Inflammatory macrophage treated with lipopolysaccharide for 4 hours (primary cell): ENCODE results near the gene RABIF.

Source experiments
- DNase-seq: peaks from one replicate; pipeline ENCODE4 v3.0.0-alpha.2; 2020

The RABIF gene

DNA sequence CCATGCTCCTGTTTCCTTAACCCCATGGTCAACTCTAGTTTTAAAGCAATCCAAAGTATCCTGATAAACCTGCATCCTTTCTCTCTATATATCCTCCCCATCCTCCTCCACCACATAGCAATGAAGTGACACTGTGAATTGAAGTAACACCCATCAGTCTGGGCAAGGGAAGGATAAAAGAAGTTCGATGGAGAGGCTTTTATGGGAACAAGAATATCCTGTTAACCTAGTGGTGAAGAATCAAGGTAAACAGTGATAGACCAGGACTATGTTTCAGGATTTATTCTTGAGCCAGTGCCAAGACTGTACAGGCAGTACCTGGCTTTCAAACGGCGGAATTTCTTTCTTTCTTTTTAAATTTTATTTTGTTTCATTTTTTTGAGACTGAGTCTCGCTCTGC is 17.6 kb downstream of the RABIF start:
- DNase-seq = no peak

- no peak for DNase-seq
These were observed 26.0 kb downstream of the RABIF start for GRCh38 chr1:202862679-202863560.

- peak; percentile 89 for DNase-seq
These were observed 27.4 kb downstream of the RABIF start for GRCh38 chr1:202861420-202862132.

- peak; percentile 25 for DNase-seq
These were observed 28.1 kb downstream of the RABIF start for GRCh38 chr1:202860744-202861419.

DNA sequence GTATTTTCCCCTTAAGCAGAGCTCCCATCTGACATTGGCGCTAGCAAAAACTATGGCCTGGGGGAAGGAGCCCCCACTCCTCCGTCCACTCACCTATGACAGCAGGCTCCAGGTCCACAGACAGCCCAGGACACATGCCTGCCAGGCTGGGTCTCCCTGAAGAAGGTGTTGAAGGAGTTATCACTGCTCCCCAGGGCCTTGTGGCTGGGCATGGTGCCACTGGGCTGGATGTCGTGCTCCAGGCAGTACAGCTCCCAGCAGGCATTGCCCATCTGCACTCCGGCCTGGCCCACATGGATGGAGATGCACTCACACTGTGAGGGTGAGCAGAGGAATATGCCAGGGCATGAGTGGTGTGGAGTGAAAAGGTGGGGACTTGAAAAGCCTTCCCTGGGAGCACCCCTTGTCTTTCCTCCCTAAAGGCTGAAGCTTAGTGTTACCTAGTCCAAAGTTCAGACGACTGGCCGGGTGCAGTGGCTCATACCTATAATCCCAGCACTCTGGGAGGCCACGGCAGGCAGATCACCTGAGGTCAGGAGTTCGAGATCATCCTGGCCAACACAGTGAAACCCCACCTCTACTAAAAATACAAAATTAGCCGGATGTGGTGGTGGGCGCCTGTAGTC is 30.0 kb downstream of the RABIF start:
- no peak for DNase-seq

GRCh38 chr1:202858331-202858730 is 30.6 kb downstream of the RABIF start:
- peak; percentile 30 for DNase-seq

- no peak for DNase-seq
These were observed 31.8 kb downstream of the RABIF start for GRCh38 chr1:202857136-202857610.

GRCh38 chr1:202856014-202856413 is 32.9 kb downstream of the RABIF start:
- DNase-seq = peak; percentile 56

GRCh38 chr1:202854787-202855186 is 34.2 kb downstream of the RABIF start:
- no peak for DNase-seq

- DNase-seq = peak; percentile 68
These were observed 36.6 kb downstream of the RABIF start for GRCh38 chr1:202852163-202852904.

- DNase-seq = no peak
These were observed 38.2 kb downstream of the RABIF start for GRCh38 chr1:202850593-202851362.

- no peak for DNase-seq
These were observed 40.8 kb downstream of the RABIF start for GRCh38 chr1:202848191-202848542.

- no peak for DNase-seq
These were observed 44.0 kb downstream of the RABIF start for GRCh38 chr1:202844935-202845334.

- no peak for DNase-seq
These were observed 44.7 kb downstream of the RABIF start for GRCh38 chr1:202844259-202844658.

GRCh38 chr1:202843081-202843480 is 45.9 kb downstream of the RABIF start:
- no peak for DNase-seq

- DNase-seq = peak; percentile 35
These were observed 51.1 kb downstream of the RABIF start for GRCh38 chr1:202837746-202838262.

DNA sequence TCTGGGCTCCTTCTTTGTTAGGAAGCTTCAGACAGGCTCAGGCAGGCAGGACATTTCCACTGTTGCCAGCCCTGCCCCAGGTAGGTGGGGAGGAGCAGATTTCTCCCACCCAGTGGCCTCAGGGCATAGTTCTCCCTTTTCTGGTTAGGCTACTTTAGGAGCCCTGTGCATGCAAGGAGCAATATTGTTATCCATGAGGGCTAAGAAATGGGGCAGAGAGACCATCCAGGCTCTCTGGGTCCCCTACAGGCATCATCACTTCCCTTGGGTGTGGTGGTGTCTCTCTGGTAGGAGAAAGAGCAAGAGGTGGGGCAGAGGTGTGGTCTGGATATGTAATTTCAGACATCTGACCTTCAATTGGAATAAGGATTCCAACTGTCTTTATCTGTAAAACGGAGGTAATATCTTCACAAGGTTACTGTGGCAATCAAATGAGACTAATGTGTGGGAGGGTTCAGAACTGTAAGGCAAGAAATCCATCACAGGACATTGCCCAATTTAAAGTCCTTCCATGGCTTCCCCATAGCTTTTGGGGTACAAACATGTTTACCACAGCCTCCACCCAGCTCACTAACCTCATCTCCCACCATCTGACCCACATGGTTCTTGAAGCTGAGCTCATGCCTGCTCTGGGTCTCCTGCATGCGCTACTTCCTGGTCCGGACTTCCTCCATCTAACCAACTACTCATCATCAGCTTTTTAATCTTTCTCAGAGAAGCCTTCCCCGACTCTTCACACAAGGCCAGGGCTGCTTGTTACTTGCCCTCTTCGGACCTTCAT is 52.1 kb downstream of the RABIF start:
- peak; percentile 90 for DNase-seq

DNA sequence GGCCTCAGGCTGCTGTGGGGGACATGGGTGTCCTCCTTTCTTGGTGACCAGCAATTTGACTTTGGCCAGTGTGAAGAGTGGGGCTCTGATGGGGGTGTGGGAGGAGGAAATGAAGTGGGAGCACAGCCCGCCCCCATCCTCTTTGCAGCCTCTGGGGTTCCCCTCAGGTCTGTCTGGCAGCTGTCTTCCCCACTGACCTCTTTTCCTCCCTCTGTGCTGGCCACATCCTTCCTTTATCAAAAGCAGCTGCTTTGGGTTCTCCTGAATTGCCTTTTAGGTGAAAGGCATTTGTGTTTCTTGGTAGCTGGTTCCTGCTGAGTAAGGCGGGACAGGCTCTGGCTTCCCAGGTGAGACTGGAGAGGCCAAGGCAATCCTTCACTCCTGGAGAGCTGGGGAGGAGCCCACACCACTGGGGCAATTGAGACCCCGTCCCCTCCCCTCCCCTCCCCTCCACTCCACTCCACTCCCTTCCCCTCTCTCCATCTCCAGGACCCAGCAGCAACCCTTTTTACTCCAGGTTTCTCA is 53.3 kb downstream of the RABIF start:
- DNase-seq = peak; percentile 9

DNA sequence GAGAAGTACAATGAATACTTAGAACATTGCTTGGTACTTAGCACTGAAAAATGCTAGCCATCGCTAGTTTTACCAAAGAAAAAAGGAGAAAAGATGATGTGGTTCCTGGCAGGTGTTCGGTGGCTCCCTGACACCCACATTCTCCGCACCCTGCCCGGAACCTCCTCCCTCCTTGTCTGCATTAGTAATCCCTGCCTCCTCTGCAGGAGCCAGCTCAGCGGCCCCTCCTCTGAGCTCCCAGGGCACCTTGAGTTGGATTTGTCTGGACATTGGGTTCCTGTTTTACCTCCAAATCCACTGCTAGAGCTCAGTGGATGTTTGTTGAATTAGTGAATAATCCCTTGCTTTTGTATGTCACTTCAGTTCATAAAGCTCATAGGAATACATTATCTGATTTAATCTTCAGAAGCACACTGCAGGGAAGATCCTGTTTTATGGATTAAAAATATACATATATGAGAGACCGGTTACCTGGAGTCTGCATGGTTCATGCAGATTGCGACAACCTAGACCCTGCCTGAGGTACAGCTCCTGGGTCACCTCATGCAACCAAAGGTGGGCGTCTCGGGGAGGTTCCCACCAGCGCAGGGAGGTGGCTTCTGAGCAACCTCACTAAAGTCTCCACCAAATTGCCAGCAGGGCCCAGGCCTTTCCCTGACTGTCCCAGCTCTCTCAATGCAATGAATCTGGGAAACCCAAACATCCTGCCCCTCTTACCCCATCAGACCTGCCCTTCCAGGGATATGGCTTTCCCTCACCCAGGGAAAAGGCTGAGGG is 54.0 kb downstream of the RABIF start:
- no peak for DNase-seq
